ENCODE data around the gene PCNT.
A peak's percentile ranks its signal among the peaks of the same experiment; 100 is the strongest.

Gene PCNT

GRCh38 chr21:46319186-46319585 is 4.8 kb upstream of the PCNT start:
- Histone ChIP-seq H3K36me3 (ENCODE audit: control insufficient read depth in 2 of 2, insufficient read depth in 2 of 2, low read length in 2 of 2) (no peaks in the 10 kb centered on the region), H3K4me3 (ENCODE audit: low read length in 2 of 2) (no peak overlapping the region), H3K27ac (ENCODE audit: low read depth in 2 of 2, low read length in 2 of 2) (no peak overlapping the region)

DNA sequence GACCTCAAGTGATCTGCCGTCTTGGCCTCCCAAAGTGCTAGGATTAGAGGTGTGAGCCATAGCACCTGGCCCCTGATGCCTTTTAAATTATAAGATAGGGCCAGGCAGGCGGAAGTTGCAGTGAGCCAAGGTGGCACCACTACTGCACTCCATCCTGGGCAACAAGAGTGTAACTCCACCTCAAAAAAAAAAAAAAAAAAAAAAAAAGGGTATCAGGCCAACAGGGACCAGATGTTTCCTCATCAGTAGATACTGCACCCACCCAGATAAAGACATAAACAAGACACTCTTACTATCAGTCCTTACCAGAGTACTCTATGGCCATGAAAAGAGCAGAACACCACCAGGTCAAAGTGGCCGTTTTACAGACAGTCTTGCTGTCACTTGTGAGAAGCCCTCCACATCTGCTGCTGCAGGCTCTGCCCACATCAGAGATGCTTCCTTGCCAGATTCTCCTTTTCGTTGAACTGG is 3.6 kb upstream of the PCNT start:
- no peak overlapping the region for H3K27ac ChIP-seq (ENCODE audit: low read depth in 2 of 2, low read length in 2 of 2)
- H3K4me1 ChIP-seq (ENCODE audit: control insufficient read depth in 2 of 2, insufficient read depth in 2 of 2, low read length in 2 of 2), result peaks cover 29 to 30% of the 10 kb centered on the region in 2 donors
- no peak overlapping the region for H3K9ac ChIP-seq (ENCODE audit: low read depth in 1 of 2, low read length in 2 of 2)
- no peaks in the 10 kb centered on the region for H3K36me3 ChIP-seq (ENCODE audit: control insufficient read depth in 2 of 2, insufficient read depth in 2 of 2, low read length in 2 of 2)
- H3K27me3 ChIP-seq (ENCODE audit: control insufficient read depth in 2 of 2, insufficient read depth in 2 of 2, low read length in 2 of 2), result no peaks in the 10 kb centered on the region
- no peak overlapping the region for H3K4me3 ChIP-seq (ENCODE audit: low read length in 2 of 2)
- H3K9me3 ChIP-seq (ENCODE audit: control insufficient read depth in 2 of 2, low read length in 2 of 2), result no peaks in the 10 kb centered on the region

More at GRCh38 chr21:46319186-46319585, 4.8 kb upstream of the PCNT start:
- H3K4me1 ChIP-seq (ENCODE audit: control insufficient read depth in 2 of 2, insufficient read depth in 2 of 2, low read length in 2 of 2), result peaks cover 27% of the 10 kb centered on the region in 2 donors
- no peaks in the 10 kb centered on the region for H3K27me3 ChIP-seq (ENCODE audit: control insufficient read depth in 2 of 2, insufficient read depth in 2 of 2, low read length in 2 of 2)
- H3K9me3 ChIP-seq (ENCODE audit: control insufficient read depth in 2 of 2, low read length in 2 of 2), result no peaks in the 10 kb centered on the region
- no peak overlapping the region for H3K9ac ChIP-seq (ENCODE audit: low read depth in 1 of 2, low read length in 2 of 2)

- H3K4me1 ChIP-seq (ENCODE audit: control insufficient read depth in 2 of 2, insufficient read depth in 2 of 2, low read length in 2 of 2), result peaks cover 30 to 34% of the 10 kb centered on the region in 2 donors
- H3K9ac ChIP-seq (ENCODE audit: low read depth in 1 of 2, low read length in 2 of 2), result peak overlapping the region; percentile 65 to 72
- no peaks in the 10 kb centered on the region for H3K9me3 ChIP-seq (ENCODE audit: control insufficient read depth in 2 of 2, low read length in 2 of 2)
- no peaks in the 10 kb centered on the region for H3K27me3 ChIP-seq (ENCODE audit: control insufficient read depth in 2 of 2, insufficient read depth in 2 of 2, low read length in 2 of 2)
- H3K27ac ChIP-seq (ENCODE audit: low read depth in 2 of 2, low read length in 2 of 2), result peak overlapping the region in 1 of 2 donors; percentile 99
- peak overlapping the region; percentile 82 for H3K4me3 ChIP-seq (ENCODE audit: low read length in 2 of 2)
- no peaks in the 10 kb centered on the region for H3K36me3 ChIP-seq (ENCODE audit: control insufficient read depth in 2 of 2, insufficient read depth in 2 of 2, low read length in 2 of 2)
These were observed 1.4 kb upstream of the PCNT start for GRCh38 chr21:46322351-46323226.

DNA sequence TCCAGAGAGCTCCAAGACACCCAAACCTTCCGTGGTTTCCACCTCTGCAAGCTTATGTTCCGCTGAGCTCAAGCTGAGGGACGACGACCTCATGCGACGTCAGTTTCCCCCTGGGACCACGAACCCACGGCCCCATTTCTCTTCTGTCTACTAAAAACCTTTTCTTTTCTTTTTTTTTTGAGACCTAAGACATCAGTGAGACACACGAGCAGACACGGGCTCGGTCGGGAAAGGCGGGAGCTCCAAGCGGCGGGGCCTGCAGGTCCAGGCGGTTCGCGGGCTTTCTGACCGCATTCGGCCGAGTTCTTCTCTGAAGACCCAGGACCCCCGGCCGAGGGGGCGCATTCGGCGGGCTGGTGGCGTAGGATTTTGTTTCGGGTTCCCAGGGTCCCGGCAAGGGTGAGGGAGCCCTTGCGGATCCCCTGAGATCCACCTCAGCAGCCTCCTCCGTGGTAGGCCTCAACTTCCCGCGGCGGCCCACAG is 688 bp upstream of the PCNT start:
- peak overlapping the region; percentile 82 for H3K4me3 ChIP-seq (ENCODE audit: low read length in 2 of 2)
- H3K4me1 ChIP-seq (ENCODE audit: control insufficient read depth in 2 of 2, insufficient read depth in 2 of 2, low read length in 2 of 2), result peaks cover 24 to 27% of the 10 kb centered on the region in 2 donors
- peak overlapping the region; percentile 55 to 99 for H3K27ac ChIP-seq (ENCODE audit: low read depth in 2 of 2, low read length in 2 of 2)
- H3K9ac ChIP-seq (ENCODE audit: low read depth in 1 of 2, low read length in 2 of 2), result peak overlapping the region; percentile 65 to 72
- H3K27me3 ChIP-seq (ENCODE audit: control insufficient read depth in 2 of 2, insufficient read depth in 2 of 2, low read length in 2 of 2), result no peaks in the 10 kb centered on the region
- H3K36me3 ChIP-seq (ENCODE audit: control insufficient read depth in 2 of 2, insufficient read depth in 2 of 2, low read length in 2 of 2), result no peaks in the 10 kb centered on the region
- H3K9me3 ChIP-seq (ENCODE audit: control insufficient read depth in 2 of 2, low read length in 2 of 2), result no peaks in the 10 kb centered on the region

GRCh38 chr21:46324390-46325072 is 575 bp downstream of the PCNT start:
- Histone ChIP-seq H3K27me3 (ENCODE audit: control insufficient read depth in 2 of 2, insufficient read depth in 2 of 2, low read length in 2 of 2) (no peaks in the 10 kb centered on the region), H3K9me3 (ENCODE audit: control insufficient read depth in 2 of 2, low read length in 2 of 2) (no peaks in the 10 kb centered on the region), H3K36me3 (ENCODE audit: control insufficient read depth in 2 of 2, insufficient read depth in 2 of 2, low read length in 2 of 2) (peaks cover 3 to 5% of the 10 kb centered on the region in 2 donors), H3K9ac (ENCODE audit: low read depth in 1 of 2, low read length in 2 of 2) (peak overlapping the region; percentile 83 to 85), H3K4me3 (ENCODE audit: low read length in 2 of 2) (peak overlapping the region; percentile 85 to 91), H3K4me1 (ENCODE audit: control insufficient read depth in 2 of 2, insufficient read depth in 2 of 2, low read length in 2 of 2) (peaks cover 22 to 24% of the 10 kb centered on the region in 2 donors), H3K27ac (ENCODE audit: low read depth in 2 of 2, low read length in 2 of 2) (peak overlapping the region; percentile 98 to 99)

GRCh38 chr21:46325073-46325912 is 1.3 kb downstream of the PCNT start:
- peak overlapping the region; percentile 77 to 85 for H3K4me3 ChIP-seq (ENCODE audit: low read length in 2 of 2)
- H3K36me3 ChIP-seq (ENCODE audit: control insufficient read depth in 2 of 2, insufficient read depth in 2 of 2, low read length in 2 of 2), result peaks cover 5 to 12% of the 10 kb centered on the region in 2 donors
- peak overlapping the region; percentile 56 to 80 for H3K9ac ChIP-seq (ENCODE audit: low read depth in 1 of 2, low read length in 2 of 2)
- H3K27me3 ChIP-seq (ENCODE audit: control insufficient read depth in 2 of 2, insufficient read depth in 2 of 2, low read length in 2 of 2), result no peaks in the 10 kb centered on the region
- H3K9me3 ChIP-seq (ENCODE audit: control insufficient read depth in 2 of 2, low read length in 2 of 2), result no peaks in the 10 kb centered on the region
- peaks cover 22 to 24% of the 10 kb centered on the region in 2 donors for H3K4me1 ChIP-seq (ENCODE audit: control insufficient read depth in 2 of 2, insufficient read depth in 2 of 2, low read length in 2 of 2)
- H3K27ac ChIP-seq (ENCODE audit: low read depth in 2 of 2, low read length in 2 of 2), result peak overlapping the region; percentile 87 to 88

- H3K36me3 ChIP-seq (ENCODE audit: control insufficient read depth in 2 of 2, insufficient read depth in 2 of 2, low read length in 2 of 2), result peaks cover 5 to 12% of the 10 kb centered on the region in 2 donors
- H3K9me3 ChIP-seq (ENCODE audit: control insufficient read depth in 2 of 2, low read length in 2 of 2), result no peaks in the 10 kb centered on the region
- H3K9ac ChIP-seq (ENCODE audit: low read depth in 1 of 2, low read length in 2 of 2), result no peak overlapping the region
- H3K27ac ChIP-seq (ENCODE audit: low read depth in 2 of 2, low read length in 2 of 2), result no peak overlapping the region
- H3K27me3 ChIP-seq (ENCODE audit: control insufficient read depth in 2 of 2, insufficient read depth in 2 of 2, low read length in 2 of 2), result no peaks in the 10 kb centered on the region
- H3K4me1 ChIP-seq (ENCODE audit: control insufficient read depth in 2 of 2, insufficient read depth in 2 of 2, low read length in 2 of 2), result peaks cover 22 to 24% of the 10 kb centered on the region in 2 donors
- H3K4me3 ChIP-seq (ENCODE audit: low read length in 2 of 2), result no peak overlapping the region
These were observed 2.3 kb downstream of the PCNT start for GRCh38 chr21:46326110-46326703.

DNA sequence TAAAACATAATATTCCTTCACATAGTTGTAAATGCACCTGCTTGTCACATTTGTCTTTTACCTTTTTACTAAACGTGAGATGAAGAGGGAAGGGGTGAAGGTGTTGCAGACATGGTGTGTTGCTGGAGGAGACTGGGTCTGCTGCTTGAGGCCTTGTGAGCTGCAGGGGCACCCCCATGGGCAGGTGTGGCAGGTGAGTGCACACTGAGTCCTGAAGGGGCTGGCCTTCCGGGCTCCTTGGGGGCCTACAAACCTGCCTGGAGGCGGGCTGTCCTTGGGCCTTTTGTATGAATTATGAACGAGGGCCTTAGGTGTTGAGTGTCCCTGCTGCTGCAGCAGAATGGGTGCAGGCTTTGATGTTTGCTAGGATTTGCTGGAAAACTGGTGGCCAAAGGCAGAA is 3.8 kb downstream of the PCNT start:
- Histone ChIP-seq H3K4me3 (ENCODE audit: low read length in 2 of 2) (no peak overlapping the region), H3K27ac (ENCODE audit: low read depth in 2 of 2, low read length in 2 of 2) (no peak overlapping the region), H3K36me3 (ENCODE audit: control insufficient read depth in 2 of 2, insufficient read depth in 2 of 2, low read length in 2 of 2) (peaks cover 5 to 12% of the 10 kb centered on the region in 2 donors), H3K4me1 (ENCODE audit: control insufficient read depth in 2 of 2, insufficient read depth in 2 of 2, low read length in 2 of 2) (peaks cover 9 to 12% of the 10 kb centered on the region in 2 donors), H3K27me3 (ENCODE audit: control insufficient read depth in 2 of 2, insufficient read depth in 2 of 2, low read length in 2 of 2) (no peaks in the 10 kb centered on the region), H3K9ac (ENCODE audit: low read depth in 1 of 2, low read length in 2 of 2) (no peak overlapping the region), H3K9me3 (ENCODE audit: control insufficient read depth in 2 of 2, low read length in 2 of 2) (no peaks in the 10 kb centered on the region)

- H3K4me3 ChIP-seq (ENCODE audit: low read length in 2 of 2), result no peak overlapping the region
- H3K27me3 ChIP-seq (ENCODE audit: control insufficient read depth in 2 of 2, insufficient read depth in 2 of 2, low read length in 2 of 2), result no peaks in the 10 kb centered on the region
- peaks cover 5 to 8% of the 10 kb centered on the region in 2 donors for H3K4me1 ChIP-seq (ENCODE audit: control insufficient read depth in 2 of 2, insufficient read depth in 2 of 2, low read length in 2 of 2)
- no peak overlapping the region for H3K9ac ChIP-seq (ENCODE audit: low read depth in 1 of 2, low read length in 2 of 2)
- no peaks in the 10 kb centered on the region for H3K9me3 ChIP-seq (ENCODE audit: control insufficient read depth in 2 of 2, low read length in 2 of 2)
- no peak overlapping the region for H3K27ac ChIP-seq (ENCODE audit: low read depth in 2 of 2, low read length in 2 of 2)
- H3K36me3 ChIP-seq (ENCODE audit: control insufficient read depth in 2 of 2, insufficient read depth in 2 of 2, low read length in 2 of 2), result peaks cover 5 to 12% of the 10 kb centered on the region in 2 donors
These were observed 4.2 kb downstream of the PCNT start for GRCh38 chr21:46328151-46328550.

Measured in mucosa of rectum (tissue), 2 donors.